ENCODE data around the gene PDE6A. TPM values are rescaled to one million over a fixed set of nuclear protein-coding genes. Genes with fewer than 3 reads are reported as not detected.

The PDE6A gene
- total and polyA plus RNA-seq, 9 donors = 0.05 to 0.68 (median 0.15) TPM

DNA sequence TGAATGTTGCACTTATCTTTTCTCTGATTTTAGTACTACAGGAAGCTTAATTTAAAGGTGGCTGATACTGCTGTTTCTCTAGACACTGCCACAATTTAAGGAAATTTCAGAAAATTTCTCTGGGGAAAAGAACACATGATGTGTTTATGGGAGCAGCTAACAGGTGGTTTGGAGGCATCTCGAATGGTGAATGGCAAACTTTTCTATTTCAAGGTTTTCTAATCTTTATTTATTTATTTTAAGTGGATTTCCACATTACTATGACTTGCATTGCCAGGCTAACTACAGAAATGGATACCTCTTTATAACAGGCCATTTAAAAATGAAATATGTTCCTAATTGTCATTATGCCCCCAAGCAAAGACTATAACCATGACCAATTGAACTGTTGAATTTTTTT, 50.4 kb downstream of the PDE6A start:
- Histone ChIP-seq H3K4me3 (no peak overlapping the region), H3K27me3 (no peaks in the 10 kb centered on the region), H3K36me3 (no peaks in the 10 kb centered on the region), H3K27ac (no peak overlapping the region), H3K9me3 (no peaks in the 10 kb centered on the region), H3K4me1 (ENCODE audit: insufficient read depth) (no peaks in the 10 kb centered on the region)
- intact Hi-C loops (cut with DNase I) = no loop called here
- 88 to 92% (median 89%) methylated on average over 1 of the region's 1 CpG for WGBS, 3 donors
- TF ChIP-seq CTCF (IDR thresholded peaks at IDR 0.05) = no peak
- no peak for TF ChIP-seq POLR2A (IDR thresholded peaks at IDR 0.05)
- no peak for TF ChIP-seq EP300 (IDR thresholded peaks at IDR 0.05)
- no peak for DNase-seq

DNA sequence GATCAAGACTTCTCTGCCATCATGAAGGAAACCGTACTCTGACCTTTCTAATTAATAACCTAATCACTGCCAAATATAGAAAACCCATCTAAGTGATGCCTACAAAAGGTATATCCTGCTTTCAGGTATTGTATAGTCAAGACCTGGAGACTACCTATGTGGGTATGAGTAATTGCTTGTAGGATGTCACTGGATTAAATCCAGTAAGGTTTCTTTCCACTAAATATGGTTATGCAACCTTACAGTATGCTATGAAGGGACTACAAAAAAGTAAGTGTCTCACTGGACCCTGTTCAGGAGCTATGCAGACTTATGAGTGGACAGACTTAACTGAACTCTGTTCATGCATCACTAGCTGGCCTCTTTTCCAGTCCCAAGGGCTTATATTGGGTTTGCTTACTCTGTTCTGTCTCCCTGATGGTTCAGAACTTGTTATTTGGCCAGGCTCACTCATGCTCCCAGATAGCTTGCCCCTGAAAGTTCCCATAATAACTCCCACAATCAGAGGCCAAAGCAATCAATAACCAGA, 51.1 kb downstream of the PDE6A start:
- no peak for TF ChIP-seq EP300 (IDR thresholded peaks at IDR 0.05)
- no peak for TF ChIP-seq POLR2A (IDR thresholded peaks at IDR 0.05)
- no peak for TF ChIP-seq CTCF (IDR thresholded peaks at IDR 0.05)
- no peaks in the 10 kb centered on the region for H3K36me3 ChIP-seq
- no peaks in the 10 kb centered on the region for H3K27me3 ChIP-seq
- H3K27ac ChIP-seq = no peak overlapping the region
- no peak for DNase-seq
- WGBS, 3 donors = 91 to 100% (median 94%) methylated on average over 1 of the region's 1 CpG
- no peak overlapping the region for H3K4me3 ChIP-seq
- intact Hi-C loops (cut with DNase I) = no loop called here
- H3K9me3 ChIP-seq = no peaks in the 10 kb centered on the region
- no peaks in the 10 kb centered on the region for H3K4me1 ChIP-seq (ENCODE audit: insufficient read depth)

GRCh38 chr5:149892594-149892993, 52.0 kb downstream of the PDE6A start:
- intact Hi-C loops (cut with DNase I) = no loop called here
- no peak for TF ChIP-seq POLR2A (IDR thresholded peaks at IDR 0.05)
- TF ChIP-seq CTCF (IDR thresholded peaks at IDR 0.05) = no peak
- no peak for TF ChIP-seq EP300 (IDR thresholded peaks at IDR 0.05)
- no peaks in the 10 kb centered on the region for H3K27me3 ChIP-seq
- DNase-seq = no peak
- H3K4me1 ChIP-seq (ENCODE audit: insufficient read depth) = no peaks in the 10 kb centered on the region
- H3K27ac ChIP-seq = no peak overlapping the region
- no peak overlapping the region for H3K4me3 ChIP-seq
- no peaks in the 10 kb centered on the region for H3K36me3 ChIP-seq
- H3K9me3 ChIP-seq = no peaks in the 10 kb centered on the region
- WGBS, 3 donors = 92 to 98% (median 94%) methylated on average over 5 of the region's 5 CpGs

DNA sequence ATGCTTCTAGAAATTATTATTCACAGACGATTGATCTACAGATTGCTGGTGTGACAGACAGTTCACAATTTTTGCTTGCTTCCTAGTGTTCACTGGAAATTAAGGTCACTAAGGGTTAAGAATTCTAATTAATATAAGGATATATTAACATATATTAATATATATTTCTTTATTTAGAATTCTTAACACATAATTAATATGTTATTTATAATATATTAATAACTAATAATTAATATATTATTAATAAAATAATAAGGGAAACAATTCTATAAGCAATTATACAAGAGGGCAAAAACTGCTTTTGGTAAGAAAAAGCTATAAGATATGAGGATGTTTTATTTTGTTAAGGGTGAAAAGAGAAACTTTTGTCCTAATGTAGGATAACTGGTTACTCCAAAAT, 56.3 kb downstream of the PDE6A start:
- H3K27ac ChIP-seq = no peak overlapping the region
- no peaks in the 10 kb centered on the region for H3K27me3 ChIP-seq
- WGBS, 3 donors = 47 to 63% (median 58%) methylated on average over 1 of the region's 1 CpG
- peaks cover 1% of the 10 kb centered on the region for H3K4me1 ChIP-seq (ENCODE audit: insufficient read depth)
- intact Hi-C loops (cut with DNase I) = no loop called here
- H3K4me3 ChIP-seq = no peak overlapping the region
- H3K36me3 ChIP-seq = no peaks in the 10 kb centered on the region
- DNase-seq = no peak
- H3K9me3 ChIP-seq = no peaks in the 10 kb centered on the region
- no peak for TF ChIP-seq POLR2A (IDR thresholded peaks at IDR 0.05)

- Histone ChIP-seq H3K27ac (no peak overlapping the region), H3K4me3 (no peak overlapping the region), H3K27me3 (no peaks in the 10 kb centered on the region), H3K9me3 (no peaks in the 10 kb centered on the region), H3K36me3 (no peaks in the 10 kb centered on the region), H3K4me1 (ENCODE audit: insufficient read depth) (peaks cover 1% of the 10 kb centered on the region)
- intact Hi-C loops (cut with DNase I) = no loop called here
- 5 to 12% (median 6%) methylated on average over 10 of the region's 10 CpGs for WGBS, 3 donors
- DNase-seq = peak in 2 of 5 donors; percentile 12 to 43
- TF ChIP-seq CTCF (IDR thresholded peaks at IDR 0.05) (no peak), EP300 (IDR thresholded peaks at IDR 0.05) (no peak), POLR2A (IDR thresholded peaks at IDR 0.05) (no peak)
These were observed 56.9 kb downstream of the PDE6A start for GRCh38 chr5:149887622-149888183.

All from ovary (tissue), 9 donors.